ENCODE data around the gene RETSAT.

GRCh38 chr2:85397925-85398331, 43.6 kb upstream of the RETSAT start:
- TF ChIP-seq CTCF (IDR thresholded peaks at IDR 0.05; ENCODE audit: insufficient read depth, low read length, poor library complexity, severe bottlenecking), result no peak
- TF ChIP-seq EZH2phosphoT487 (conservative IDR thresholded peaks at IDR 0.05; ENCODE audit: low read length), result no peak

Data from SU-DHL-6 (cell line).